Glutamatergic neuron (in vitro differentiated cells): ENCODE results near the gene DCTPP1. TPM values are rescaled to one million over a fixed set of nuclear protein-coding genes. Genes with fewer than 3 reads are reported as not detected.

Experiments used
- DNase-seq: peaks from one replicate; pipeline ENCODE4 v3.0.0; 2022
- H3K27ac Mint-ChIP-seq: one replicate; pipeline ENCODE4 v1.8.0; 2020; ENCODE audit warnings: mild to moderate bottlenecking, mixed read lengths, inconsistent platforms; ENCODE audit not compliant: unreplicated experiment
- H3K27me3 Mint-ChIP-seq: one replicate; pipeline ENCODE4 v1.8.0; 2020; ENCODE audit warnings: mild to moderate bottlenecking, moderate library complexity, mixed read lengths, inconsistent platforms; ENCODE audit not compliant: unreplicated experiment
- H3K36me3 Mint-ChIP-seq: one replicate; pipeline ENCODE4 v1.8.0; 2020; ENCODE audit warnings: mild to moderate bottlenecking, mixed read lengths, inconsistent platforms; ENCODE audit not compliant: unreplicated experiment
- H3K4me1 Mint-ChIP-seq: one replicate; pipeline ENCODE4 v1.8.0; 2020; ENCODE audit warnings: mild to moderate bottlenecking, low read depth, mixed read lengths, inconsistent platforms; ENCODE audit not compliant: unreplicated experiment
- H3K4me3 Mint-ChIP-seq: one replicate; pipeline ENCODE4 v1.8.0; 2020; ENCODE audit warnings: mild to moderate bottlenecking, mixed read lengths, inconsistent platforms; ENCODE audit not compliant: unreplicated experiment
- H3K9me3 Mint-ChIP-seq: one replicate; pipeline ENCODE4 v1.8.0; 2020; ENCODE audit warnings: mild to moderate bottlenecking, moderate library complexity, mixed read lengths, inconsistent platforms; ENCODE audit not compliant: unreplicated experiment
- CTCF ChIP-seq: fragments of 200-600 bp; sonication (generic); IDR thresholded peaks from one replicate; pipeline ENCODE4 v1.5.0; 2021; ENCODE audit not compliant: partially characterized antibody, unreplicated experiment
- total RNA-seq: library from RNA; stranded (reverse); fragmentation: NEBNext Ultra II Directional; extraction: Animal tissue kit (Norgen Biotek cat#: 25700); gene quantifications from one replicate; pipeline ENCODE4 v1.2.1, GENCODE V29; 2021; ENCODE audit not compliant: unreplicated experiment

DCTPP1 gene
- total RNA-seq, 1 donor from 2014 or later = 37.6 TPM

GRCh38 chr16:30376461-30376902, 53.3 kb downstream of the DCTPP1 start:
- H3K4me3 Mint-ChIP-seq = no peak overlapping the region
- no peak for TF ChIP-seq CTCF

DNA sequence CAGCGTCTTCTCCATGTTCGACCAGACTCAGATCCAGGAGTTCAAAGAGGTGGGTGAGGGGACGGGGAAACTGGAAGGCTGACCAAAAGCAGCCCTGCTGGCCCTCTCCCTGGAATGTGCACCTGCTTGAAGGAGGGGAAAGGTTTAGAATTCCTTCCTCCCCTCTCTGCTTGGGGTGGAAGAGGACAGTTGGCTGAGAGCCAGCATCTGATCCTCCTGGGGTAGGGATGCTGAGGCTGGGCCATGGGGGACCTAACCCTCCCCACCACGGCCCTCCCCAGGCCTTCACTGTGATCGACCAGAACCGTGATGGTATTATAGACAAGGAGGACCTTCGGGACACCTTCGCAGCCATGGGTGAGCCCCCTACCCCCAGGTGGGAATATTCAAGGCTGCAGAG, 54.0 kb downstream of the DCTPP1 start:
- DNase-seq = no peak
- Mint-ChIP-seq H3K4me3 (no peak overlapping the region), H3K27me3 (peaks cover 28% of the 10 kb centered on the region), H3K27ac (no peak overlapping the region), H3K4me1 (peaks cover 26% of the 10 kb centered on the region), H3K9me3 (peaks cover 24% of the 10 kb centered on the region), H3K36me3 (peaks cover 4% of the 10 kb centered on the region)
- TF ChIP-seq CTCF = no peak

More at GRCh38 chr16:30376461-30376902, 53.3 kb downstream of the DCTPP1 start:
- Mint-ChIP-seq H3K27me3 (peaks cover 23% of the 10 kb centered on the region), H3K27ac (peak overlapping the region; percentile 100), H3K36me3 (peaks cover 4% of the 10 kb centered on the region), H3K9me3 (peaks cover 20% of the 10 kb centered on the region), H3K4me1 (peaks cover 22% of the 10 kb centered on the region)
- DNase-seq = no peak

DNA sequence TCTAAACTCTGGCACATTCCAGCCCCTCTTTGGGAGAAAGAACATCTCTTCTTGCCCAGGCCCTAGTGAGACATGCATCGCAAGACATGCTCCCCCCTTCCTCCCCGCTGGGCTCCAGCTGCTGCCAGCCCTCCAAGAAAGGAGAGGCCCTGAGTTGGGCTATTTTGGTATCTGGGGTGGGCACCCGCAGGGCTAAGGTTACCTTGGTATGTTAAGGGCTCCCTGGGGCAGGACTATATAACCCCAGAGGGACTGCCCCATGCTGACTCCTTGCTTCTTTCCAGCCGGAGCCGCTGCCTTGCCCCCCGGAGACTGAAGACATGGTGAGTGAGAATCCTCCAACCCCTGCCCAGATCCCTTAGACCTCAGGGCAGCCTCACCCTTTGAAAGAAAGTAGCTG, 55.3 kb downstream of the DCTPP1 start, which contains the start of gene MYL11:
Gene MYL11, plus strand, starts transcription at position 265 of the 400 bp plus-strand sequence. Its CDS starts 56 bp downstream, at position 321.
- Mint-ChIP-seq H3K9me3 (peaks cover 25% of the 10 kb centered on the region), H3K27ac (peak within 1 kb of the TSS; percentile 82), H3K4me3 (no peak within 1 kb of the TSS), H3K4me1 (peaks cover 23% of the 10 kb centered on the region), H3K27me3 (peaks cover 31% of the 10 kb centered on the region), H3K36me3 (peaks cover 3% of the 10 kb centered on the region)
- no peak for TF ChIP-seq CTCF
- DNase-seq = no peak

Other genes starting within 250 kb of the DCTPP1 start
- 75.2 TPM for gene CORO1A, start 246.4 kb downstream of the DCTPP1 start, total RNA-seq
- 74.6 TPM for gene BOLA2B, start 236.4 kb downstream of the DCTPP1 start, total RNA-seq
- 16.6 TPM for gene SLX1A, start 236.2 kb downstream of the DCTPP1 start, total RNA-seq
- 15.8 TPM for gene SULT1A3, start 230.8 kb downstream of the DCTPP1 start, total RNA-seq
- gene NPIPB13, start 181.6 kb downstream of the DCTPP1 start, total RNA-seq = 27.5 TPM
- 77.8 TPM for gene CD2BP2, start 74.7 kb downstream of the DCTPP1 start, total RNA-seq
- gene TBC1D10B, start 59.5 kb downstream of the DCTPP1 start, total RNA-seq = 85.2 TPM
- gene MYL11, start 55.2 kb downstream of the DCTPP1 start, total RNA-seq = not detected
- gene SEPTIN1, start 47.5 kb downstream of the DCTPP1 start, total RNA-seq = 2.9 TPM
- 74.7 TPM for gene ZNF48, start 34.6 kb downstream of the DCTPP1 start, total RNA-seq
- 7.8 TPM for gene ZNF771, start 22.4 kb downstream of the DCTPP1 start, total RNA-seq
- 43.2 TPM for gene SEPHS2, start 15.8 kb upstream of the DCTPP1 start, total RNA-seq
- gene ITGAL, start 42.7 kb upstream of the DCTPP1 start, total RNA-seq = not detected
- 45.6 TPM for gene ZNF768, start 96.5 kb upstream of the DCTPP1 start, total RNA-seq
- 15.1 TPM for gene ZNF747, start 104.8 kb upstream of the DCTPP1 start, total RNA-seq
- 39.0 TPM for gene ZNF764, start 128.3 kb upstream of the DCTPP1 start, total RNA-seq
- 18.7 TPM for gene ZNF688, start 141.7 kb upstream of the DCTPP1 start, total RNA-seq
- gene ZNF785, start 155.7 kb upstream of the DCTPP1 start, total RNA-seq = 58.4 TPM
- 14.6 TPM for gene ZNF689, start 180.4 kb upstream of the DCTPP1 start, total RNA-seq
- 79.6 TPM for gene PRR14, start 220.9 kb upstream of the DCTPP1 start, total RNA-seq
- gene FBRS, start 228.4 kb upstream of the DCTPP1 start, total RNA-seq = 66.7 TPM